ENCODE results near the gene PIAS3.

- TF ChIP-seq POLR2AphosphoS5 (IDR thresholded peaks at IDR 0.05) (no peak), POLR2A (IDR thresholded peaks at IDR 0.05) (no peak), EP300 (IDR thresholded peaks at IDR 0.05) (no peak)
- TF ChIP-seq, protein P1, sequence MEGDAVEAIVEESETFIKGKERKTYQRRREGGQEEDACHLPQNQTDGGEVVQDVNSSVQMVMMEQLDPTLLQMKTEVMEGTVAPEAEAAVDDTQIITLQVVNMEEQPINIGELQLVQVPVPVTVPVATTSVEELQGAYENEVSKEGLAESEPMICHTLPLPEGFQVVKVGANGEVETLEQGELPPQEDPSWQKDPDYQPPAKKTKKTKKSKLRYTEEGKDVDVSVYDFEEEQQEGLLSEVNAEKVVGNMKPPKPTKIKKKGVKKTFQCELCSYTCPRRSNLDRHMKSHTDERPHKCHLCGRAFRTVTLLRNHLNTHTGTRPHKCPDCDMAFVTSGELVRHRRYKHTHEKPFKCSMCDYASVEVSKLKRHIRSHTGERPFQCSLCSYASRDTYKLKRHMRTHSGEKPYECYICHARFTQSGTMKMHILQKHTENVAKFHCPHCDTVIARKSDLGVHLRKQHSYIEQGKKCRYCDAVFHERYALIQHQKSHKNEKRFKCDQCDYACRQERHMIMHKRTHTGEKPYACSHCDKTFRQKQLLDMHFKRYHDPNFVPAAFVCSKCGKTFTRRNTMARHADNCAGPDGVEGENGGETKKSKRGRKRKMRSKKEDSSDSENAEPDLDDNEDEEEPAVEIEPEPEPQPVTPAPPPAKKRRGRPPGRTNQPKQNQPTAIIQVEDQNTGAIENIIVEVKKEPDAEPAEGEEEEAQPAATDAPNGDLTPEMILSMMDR (IDR thresholded peaks at IDR 0.05) = no peak
These were observed 15.8 kb downstream of the PIAS3 start for GRCh38 chr1:145843031-145843430.

Data from sigmoid colon (tissue), 4 donors.